K562 (cell line): ENCODE measurements around the gene TCF21. TPM values are rescaled to one million over a fixed set of nuclear protein-coding genes. Genes with fewer than 3 reads are reported as not detected.

Source experiments
- ARID2 ChIP-seq: fragments of 450-650 bp; IDR thresholded peaks from 2 replicates; pipeline ENCODE4 v1.6.1; 2017; ENCODE audit warnings: antibody characterized with exemption, mild to moderate bottlenecking
- ARNT ChIP-seq, 2 experiments: fragments of 450-650 bp; IDR thresholded peaks; 2 replicates each; pipeline ENCODE4 v1.6.1; 2016; ENCODE audit warnings: mild to moderate bottlenecking in 1 of 2
- BRD4 ChIP-seq: fragments of 200-600 bp; sonication (generic); IDR thresholded peaks from 2 replicates; pipeline ENCODE4 v1.6.1; 2017; ENCODE audit warnings: inconsistent platforms
- CC2D1A ChIP-seq: fragments of 450-650 bp; IDR thresholded peaks from 2 replicates; pipeline ENCODE4 v1.6.1; 2017; ENCODE audit warnings: mild to moderate bottlenecking
- DNMT1 ChIP-seq: fragments of 450-650 bp; IDR thresholded peaks from 2 replicates; pipeline ENCODE4 v1.6.1; 2016; ENCODE audit warnings: antibody characterized with exemption, mild to moderate bottlenecking
- ELF2 ChIP-seq: fragments of 250-450 bp; sonication (Bioruptor Pico); IDR thresholded peaks from 2 replicates; pipeline ENCODE4 v1.5.0; 2021; ENCODE audit warnings: mild to moderate bottlenecking
- HEY1 ChIP-seq: fragments of 250-450 bp; sonication (Bioruptor Pico); IDR thresholded peaks from 2 replicates; pipeline ENCODE4 v1.5.0; 2020; ENCODE audit warnings: mild to moderate bottlenecking, moderate library complexity, borderline replicate concordance
- HMG20A ChIP-seq: fragments of 450-650 bp; formaldehyde crosslinking; conservative IDR thresholded peaks from 2 replicates; pipeline ENCODE4 v1.4.0; 2020; ENCODE audit warnings: mild to moderate bottlenecking, mixed read lengths
- ILK ChIP-seq: fragments of 450-650 bp; IDR thresholded peaks from 2 replicates; pipeline ENCODE4 v1.6.1; 2016; ENCODE audit warnings: missing genetic modification characterization, low read depth, mild to moderate bottlenecking, missing compliant biosample characterization, moderate library complexity, borderline replicate concordance
- KLF13 ChIP-seq: fragments of 450-650 bp; IDR thresholded peaks from 2 replicates; pipeline ENCODE4 v1.6.1; 2016; ENCODE audit warnings: missing genetic modification characterization, low read depth, mild to moderate bottlenecking, missing compliant biosample characterization, moderate library complexity, borderline replicate concordance
- MAFK ChIP-seq: IDR thresholded peaks from 2 replicates; pipeline ENCODE4 v1.6.1; 2011; ENCODE audit warnings: low read length, improper control_type of control experiment
- MCM7 ChIP-seq, 2 experiments: fragments of 450-650 bp; IDR thresholded peaks; 2 replicates each; pipeline ENCODE4 v1.6.1; 2016 to 2018
- NFE2L1 ChIP-seq: fragments of 450-650 bp; IDR thresholded peaks from 2 replicates; pipeline ENCODE4 v1.6.1; 2016; ENCODE audit warnings: missing genetic modification characterization, low read depth, mild to moderate bottlenecking, missing compliant biosample characterization, moderate library complexity, borderline replicate concordance
- PHB ChIP-seq: fragments of 250-450 bp; sonication (Bioruptor Pico); IDR thresholded peaks from 2 replicates; pipeline ENCODE4 v1.5.0; 2021
- PHTF2 ChIP-seq: fragments of 250-450 bp; sonication (Bioruptor Pico); IDR thresholded peaks from 2 replicates; pipeline ENCODE4 v1.5.0; 2021; ENCODE audit warnings: mild to moderate bottlenecking
- POLR2G ChIP-seq: fragments of 200-400 bp; formaldehyde crosslinking; IDR thresholded peaks from 2 replicates; pipeline ENCODE4 v1.6.1; 2017; ENCODE audit warnings: low read depth, mild to moderate bottlenecking, antibody characterized with exemption, low read length, moderate library complexity
- POU5F1 ChIP-seq: fragments of 150-350 bp; IDR thresholded peaks from 2 replicates; pipeline ENCODE4 v1.6.1; 2014; ENCODE audit warnings: borderline replicate concordance, low read length, low read depth, mild to moderate bottlenecking; ENCODE audit not compliant: partially characterized antibody
- RAD21 ChIP-seq, 2 experiments: fragments of 250-450 bp in 1 of 2; fragments of 450-650 bp in 1 of 2; sonication (Bioruptor Pico) in 1 of 2; formaldehyde crosslinking in 1 of 2; IDR thresholded peaks in 1 of 2; conservative IDR thresholded peaks in 1 of 2; 2 replicates each; pipeline versions ENCODE4 v1.4.0 to v1.8.0; 2020 to 2022; ENCODE audit warnings: mild to moderate bottlenecking in 2 of 2, moderate library complexity in 1 of 2
- RCOR1 ChIP-seq, 2 experiments: IDR thresholded peaks; 2 replicates each; pipeline ENCODE4 v1.6.1; 2012; ENCODE audit warnings: low read depth in 2 of 2, low read length in 2 of 2, borderline replicate concordance in 1 of 2, improper control_type of control experiment in 1 of 2
- SMC3 ChIP-seq: conservative IDR thresholded peaks from 2 replicates; pipeline ENCODE4 v1.6.1; 2011; ENCODE audit warnings: low read depth, low read length, improper control_type of control experiment; ENCODE audit not compliant: insufficient read depth
- SNIP1 ChIP-seq: fragments of 450-650 bp; IDR thresholded peaks from 2 replicates; pipeline ENCODE4 v1.7.1; 2017; ENCODE audit warnings: low read depth, mild to moderate bottlenecking
- SOX6 ChIP-seq: fragments of 450-650 bp; IDR thresholded peaks from 2 replicates; pipeline ENCODE4 v1.6.1; 2014; ENCODE audit warnings: mild to moderate bottlenecking
- ZFP1 ChIP-seq: fragments of 450-650 bp; formaldehyde crosslinking; IDR thresholded peaks from 2 replicates; pipeline ENCODE4 v1.4.0; 2020; ENCODE audit warnings: mild to moderate bottlenecking, mixed read lengths
- ZNF12 ChIP-seq: sonication (generic); formaldehyde crosslinking; IDR thresholded peaks from 2 replicates; pipeline ENCODE4 v1.4.0; 2020; ENCODE audit warnings: mild to moderate bottlenecking, missing genetic modification reagents
- polyA plus RNA-seq, 8 experiments: library from polyadenylated mRNA; depleted of rRNA in 4 of 8; stranded (reverse) in 5 of 8; unstranded in 3 of 8; fragments of >200 nt; fragmentation: Nextera tagmentation in 2 of 8; fragmentation: Illumina TruSeq in 1 of 8; extraction: Ambion mirVana in 2 of 8; extraction: Trizol in 1 of 8; gene quantifications; 2 replicates each; pipeline versions ENCODE4 v1.2.1 to v1.2.3, GENCODE V29; 2011 to 2014; ENCODE audit warnings: inconsistent platforms in 1 of 8, missing spikeins in 1 of 8
- total RNA-seq, 7 experiments: library from RNA; depleted of rRNA in 6 of 7; stranded (reverse); fragments of >200 nt in 6 of 7; fragmentation: Illumina TruSeq in 2 of 7; extraction: Trizol in 2 of 7; gene quantifications; 2 replicates each; pipeline versions ENCODE4 v1.2.1 to v1.2.3, GENCODE V29; 2011 to 2021; ENCODE audit warnings: low replicate concordance in 1 of 7
- TF ChIP-seq, protein P1 (sequence below): fragments of 250-450 bp; sonication (Bioruptor Pico); IDR thresholded peaks from 2 replicates; pipeline ENCODE4 v1.8.0; 2021; ENCODE audit warnings: moderate library complexity, mild to moderate bottlenecking, inconsistent platforms
- TF ChIP-seq, protein P2 (sequence below), 3 experiments: fragments of 200-800 bp in 1 of 3; fragments of 250-450 bp in 1 of 3; fragments of 450-650 bp in 1 of 3; sonication (Bioruptor Pico) in 1 of 3; sonication (Bioruptor generic) in 1 of 3; formaldehyde crosslinking in 1 of 3; IDR thresholded peaks; 2 replicates each; pipeline versions ENCODE4 v1.6.1 to v1.8.0; 2016 to 2022; ENCODE audit warnings: mild to moderate bottlenecking in 2 of 3, missing genetic modification characterization in 2 of 3, missing compliant biosample characterization in 1 of 3, moderate library complexity in 1 of 3

TCF21 gene
- total and polyA plus RNA-seq, 9 of the 15 experiments (the other 6 are each of a cell fraction or from before 2014, with no cell fraction given), result not detected

DNA sequence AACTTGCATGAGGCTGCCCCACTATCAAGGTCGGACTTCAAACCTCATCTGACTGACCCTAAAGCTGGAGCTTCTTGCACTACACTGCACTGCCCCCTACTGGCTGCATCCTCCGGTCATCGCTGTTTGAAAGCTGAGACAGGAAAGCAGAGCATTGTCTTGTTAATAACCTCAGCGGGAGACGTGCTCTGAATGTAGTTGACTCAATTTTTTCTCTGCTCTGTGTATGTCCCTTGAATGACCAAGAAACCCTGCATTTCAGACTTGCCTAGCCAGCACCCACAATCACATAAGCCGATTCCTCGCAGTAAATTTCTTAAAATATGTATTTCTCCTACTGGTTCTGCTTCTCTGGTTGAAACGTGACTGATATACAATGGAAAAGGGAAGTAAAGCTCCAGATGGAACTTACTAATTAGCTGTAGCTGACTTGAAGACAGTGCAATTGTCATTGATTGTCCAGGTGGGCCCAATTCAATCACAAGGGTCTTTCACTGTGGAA, 27.8 kb downstream of the TCF21 start (continued):
- peak; percentile 52; the same call in 1 of the 2 replicates for TF ChIP-seq ARID2
- TF ChIP-seq ILK (tag), result no peak
- TF ChIP-seq SNIP1, result no peak
- no peak for TF ChIP-seq BRD4
- TF ChIP-seq KLF13 (tag), result no peak
- TF ChIP-seq, protein P1, sequence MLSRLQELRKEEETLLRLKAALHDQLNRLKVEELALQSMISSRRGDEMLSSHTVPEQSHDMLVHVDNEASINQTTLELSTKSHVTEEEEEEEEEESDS (CRISPR knock-in tag), result no peak
- TF ChIP-seq POU5F1, result no peak
- TF ChIP-seq SOX6, result peak; percentile 74
- TF ChIP-seq PHTF2 (CRISPR knock-in tag), result no peak
- TF ChIP-seq MCM7 (IDR thresholded peaks at IDR 0.05), result no peak
- TF ChIP-seq ELF2, result no peak
- TF ChIP-seq MAFK, result peak; percentile 14; the same call in 1 of the 2 replicates
- peak; percentile 78 for TF ChIP-seq SMC3
- TF ChIP-seq RCOR1 (IDR thresholded peaks at IDR 0.05; ENCODE audit: borderline replicate concordance in 1 of 2, low read depth in 2 of 2, low read length in 2 of 2), result 0 out of 4 replicates have a peak, but pooled peaks of 1 of the 2 experiments have one; percentile 46
- 0 out of 2 replicates have a peak, but pooled peaks have one; percentile 22 for TF ChIP-seq CC2D1A
- no peak for TF ChIP-seq NFE2L1 (tag)
- TF ChIP-seq ZNF12 (CRISPR knock-in tag), result no peak
- no peak for TF ChIP-seq HMG20A
- TF ChIP-seq, protein P2, sequence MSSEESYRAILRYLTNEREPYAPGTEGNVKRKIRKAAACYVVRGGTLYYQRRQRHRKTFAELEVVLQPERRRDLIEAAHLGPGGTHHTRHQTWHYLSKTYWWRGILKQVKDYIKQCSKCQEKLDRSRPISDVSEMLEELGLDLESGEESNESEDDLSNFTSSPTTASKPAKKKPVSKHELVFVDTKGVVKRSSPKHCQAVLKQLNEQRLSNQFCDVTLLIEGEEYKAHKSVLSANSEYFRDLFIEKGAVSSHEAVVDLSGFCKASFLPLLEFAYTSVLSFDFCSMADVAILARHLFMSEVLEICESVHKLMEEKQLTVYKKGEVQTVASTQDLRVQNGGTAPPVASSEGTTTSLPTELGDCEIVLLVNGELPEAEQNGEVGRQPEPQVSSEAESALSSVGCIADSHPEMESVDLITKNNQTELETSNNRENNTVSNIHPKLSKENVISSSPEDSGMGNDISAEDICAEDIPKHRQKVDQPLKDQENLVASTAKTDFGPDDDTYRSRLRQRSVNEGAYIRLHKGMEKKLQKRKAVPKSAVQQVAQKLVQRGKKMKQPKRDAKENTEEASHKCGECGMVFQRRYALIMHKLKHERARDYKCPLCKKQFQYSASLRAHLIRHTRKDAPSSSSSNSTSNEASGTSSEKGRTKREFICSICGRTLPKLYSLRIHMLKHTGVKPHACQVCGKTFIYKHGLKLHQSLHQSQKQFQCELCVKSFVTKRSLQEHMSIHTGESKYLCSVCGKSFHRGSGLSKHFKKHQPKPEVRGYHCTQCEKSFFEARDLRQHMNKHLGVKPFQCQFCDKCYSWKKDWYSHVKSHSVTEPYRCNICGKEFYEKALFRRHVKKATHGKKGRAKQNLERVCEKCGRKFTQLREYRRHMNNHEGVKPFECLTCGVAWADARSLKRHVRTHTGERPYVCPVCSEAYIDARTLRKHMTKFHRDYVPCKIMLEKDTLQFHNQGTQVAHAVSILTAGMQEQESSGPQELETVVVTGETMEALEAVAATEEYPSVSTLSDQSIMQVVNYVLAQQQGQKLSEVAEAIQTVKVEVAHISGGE (CRISPR knock-in tag; IDR thresholded peaks at IDR 0.05), result no peak
- no peak for TF ChIP-seq POLR2G
- no peak for TF ChIP-seq ZFP1 (CRISPR knock-in tag)
- TF ChIP-seq HEY1 (CRISPR knock-in tag), result no peak
- TF ChIP-seq ARNT (IDR thresholded peaks at IDR 0.05), result 0 out of 4 replicates have a peak, but pooled peaks of 1 of the 2 experiments have one; percentile 61
- TF ChIP-seq PHB (CRISPR knock-in tag), result no peak
- peak; percentile 90 to 92 for TF ChIP-seq RAD21 (CRISPR knock-in tag; conservative IDR thresholded peaks at IDR 0.05 in 1 of 2, IDR thresholded peaks at IDR 0.05 in 1 of 2)
- TF ChIP-seq DNMT1, result no peak
